GM12875 (cell line): ENCODE results near the gene TNNI3.
"Not testable (repeated sequence)": the region's sequence is repeated elsewhere in the genome, so short reads cannot be mapped to it uniquely, and the experiment has no call there.

Experiments used
- H3K4me3 ChIP-seq: one replicate; pipeline ENCODE4 v1.5.1; 2011; ENCODE audit warnings: low read depth, low read length, control low read depth
- CTCF ChIP-seq: IDR thresholded peaks from 2 replicates; pipeline ENCODE4 v1.5.1; 2011; ENCODE audit warnings: low read depth, mild to moderate bottlenecking, control low read depth, inconsistent platforms, low read length, moderate library complexity, borderline replicate concordance; ENCODE audit not compliant: insufficient read depth

TNNI3 gene

GRCh38 chr19:55160986-55161365, 3.4 kb upstream of the TNNI3 start:
- TF ChIP-seq CTCF: no peak
- no peak overlapping the region for H3K4me3 ChIP-seq

GRCh38 chr19:55160128-55160985, 2.8 kb upstream of the TNNI3 start:
- no peak overlapping the region for H3K4me3 ChIP-seq

GRCh38 chr19:55158848-55159749, 1.6 kb upstream of the TNNI3 start:
- H3K4me3 ChIP-seq: no peak overlapping the region
- no peak for TF ChIP-seq CTCF

More at GRCh38 chr19:55160128-55160985, 2.8 kb upstream of the TNNI3 start:
- TF ChIP-seq CTCF: peak; percentile 94

GRCh38 chr19:55158423-55158822, 891 bp upstream of the TNNI3 start:
- TF ChIP-seq CTCF: no peak
- no peak overlapping the region for H3K4me3 ChIP-seq

- no peak overlapping the region for H3K4me3 ChIP-seq
- no peak for TF ChIP-seq CTCF
Observed at GRCh38 chr19:55156202-55157063, 1.1 kb downstream of the TNNI3 start.

- H3K4me3 ChIP-seq: not testable (repeated sequence)
Observed at GRCh38 chr19:55155784-55156183, 1.7 kb downstream of the TNNI3 start.
